K562 (cell line): ENCODE results near the gene TJAP1. TPM values are rescaled to one million over a fixed set of nuclear protein-coding genes. Genes with fewer than 3 reads are reported as not detected.
A peak's percentile ranks its signal among the peaks of the same experiment; 100 is the strongest.

Experiments
- ATAC-seq: fragments of 200-7000 bp; cut with Tn5 transposase; 3 replicates; pipeline ENCODE4 v1.9.1; 2020; ENCODE audit warnings: moderate library complexity
- BruUV-seq: library from RNA; stranded (reverse); fragments of 400-500 nt; replicated peaks from 2 replicates; lab custom pipeline; 2021; lab: Mats Ljungman, UMichigan
- CTCF ChIA-PET: fragments of 300-600 bp; formaldehyde crosslinking; extraction: SDS; loops from one replicate; lab custom pipeline; 2021; ENCODE audit warnings: low intra/inter-chr PET ratio; lab: Yijun Ruan, JAX
- POLR2A ChIA-PET: fragments of 300-600, 350-650 bp; sonication (Branson Sonifier 250); formaldehyde crosslinking; extraction: SDS; loops from one replicate; lab custom pipeline; 2021; ENCODE audit warnings: antibody characterized with exemption, inconsistent platforms; lab: Yijun Ruan, JAX
- DNase-seq, 4 experiments: peaks; one replicate each; pipeline versions ENCODE4 v3.0.0 to v3.0.0-alpha.2; 2011 to 2018; ENCODE audit warnings: low spot score in 3 of 4, mixed read lengths in 3 of 4; ENCODE audit errors: extremely low read depth in 1 of 4
- FAIRE-seq: peaks from 2 replicates; lab custom pipeline; 2011; peaks lifted over from hg19 to GRCh38; lab: Jason Lieb, UNC
- H2AFZ ChIP-seq: 2 replicates; pipeline ENCODE4 v1.6.0; 2011; ENCODE audit warnings: low read depth, low read length, control low read depth, inconsistent platforms
- H3K27ac ChIP-seq: fragments of 200-600 bp; 3 replicates; pipeline ENCODE4 v1.8.0; 2011; ENCODE audit warnings: low read depth, mild to moderate bottlenecking, control low read depth, inconsistent platforms, low read length, moderate library complexity, mixed read lengths; ENCODE audit errors: extremely low read depth
- H3K27me3 ChIP-seq, 2 experiments: fragments of 300-600 bp in 1 of 2; 2 replicates in 1 of 2; 3 replicates in 1 of 2; pipeline versions ENCODE4 v1.6.0 to v1.8.0; 2011; ENCODE audit warnings: inconsistent platforms in 2 of 2, low read length in 2 of 2, mild to moderate bottlenecking in 1 of 2, mixed read lengths in 1 of 2, moderate library complexity in 1 of 2; ENCODE audit not compliant: control insufficient read depth in 2 of 2, insufficient read depth in 2 of 2
- H3K36me3 ChIP-seq: fragments of 300-600 bp; 3 replicates; pipeline ENCODE4 v1.8.0; 2011; ENCODE audit warnings: mild to moderate bottlenecking, low read length, inconsistent platforms; ENCODE audit not compliant: control insufficient read depth, insufficient read depth
- H3K4me1 ChIP-seq, 2 experiments: fragments of 200-600 bp in 1 of 2; replicated peaks in 1 of 2; 2 replicates in 1 of 2; 3 replicates in 1 of 2; pipeline versions ENCODE4 v1.5.1 to v1.8.0; 2011; ENCODE audit warnings: inconsistent platforms in 2 of 2, low read length in 2 of 2, mild to moderate bottlenecking in 1 of 2, mixed read lengths in 1 of 2, moderate library complexity in 1 of 2; ENCODE audit not compliant: control insufficient read depth in 2 of 2, insufficient read depth in 2 of 2
- H3K4me2 ChIP-seq: 2 replicates; pipeline ENCODE4 v1.6.1; 2011; ENCODE audit warnings: low read length, control low read depth, inconsistent platforms, mixed read lengths; ENCODE audit not compliant: insufficient read depth
- H3K4me3 ChIP-seq: fragments of 200-600 bp; sonication (generic), shearing (Covaris generic); 2 replicates; pipeline ENCODE4 v1.5.1; 2016; ENCODE audit warnings: control low read depth, inconsistent platforms
- H3K79me2 ChIP-seq: fragments of 200-600 bp; 3 replicates; pipeline ENCODE4 v1.8.0; 2011; ENCODE audit warnings: low read length, inconsistent platforms; ENCODE audit not compliant: control insufficient read depth, insufficient read depth
- H3K9ac ChIP-seq, 2 experiments: 2 replicates each; pipeline versions ENCODE4 v1.6.0 to v1.6.1; 2011; ENCODE audit warnings: low read depth in 2 of 2, low read length in 2 of 2, control low read depth in 1 of 2, inconsistent platforms in 1 of 2, mild to moderate bottlenecking in 1 of 2, mixed read lengths in 1 of 2; ENCODE audit not compliant: insufficient read depth in 1 of 2
- H3K9me1 ChIP-seq: one replicate; pipeline ENCODE4 v1.6.0; 2011; ENCODE audit warnings: inconsistent platforms, mild to moderate bottlenecking, low read length, moderate library complexity; ENCODE audit not compliant: control insufficient read depth, insufficient read depth
- H3K9me3 ChIP-seq: replicated peaks from 2 replicates; pipeline ENCODE4 v1.5.1; 2011; ENCODE audit warnings: low read depth, low read length, inconsistent platforms; ENCODE audit not compliant: control insufficient read depth, insufficient read depth
- H4K20me1 ChIP-seq: replicated peaks from 2 replicates; pipeline ENCODE4 v1.6.1; 2011; ENCODE audit warnings: low read length, inconsistent platforms, mixed read lengths; ENCODE audit not compliant: control insufficient read depth, insufficient read depth
- ELF2 ChIP-seq: fragments of 250-450 bp; sonication (Bioruptor Pico); IDR thresholded peaks from 2 replicates; pipeline ENCODE4 v1.5.0; 2021; ENCODE audit warnings: mild to moderate bottlenecking
- HMGN3 ChIP-seq: IDR thresholded peaks from 2 replicates; pipeline ENCODE4 v1.6.1; 2011; ENCODE audit warnings: borderline replicate concordance, low read depth, mild to moderate bottlenecking, mixed read lengths, low read length; ENCODE audit not compliant: insufficient read length; ENCODE audit errors: extremely low read depth
- HNRNPUL1 ChIP-seq: fragments of 200-400 bp; formaldehyde crosslinking; IDR thresholded peaks from 2 replicates; pipeline ENCODE4 v1.6.1; 2017; ENCODE audit warnings: low read length
- KDM1A ChIP-seq, 2 experiments: fragments of 450-650 bp; IDR thresholded peaks; 2 replicates each; pipeline ENCODE4 v1.6.1; 2016; ENCODE audit warnings: mild to moderate bottlenecking in 2 of 2
- PATZ1 ChIP-seq: fragments of 250-450 bp; sonication (Bioruptor Pico); IDR thresholded peaks from 2 replicates; pipeline ENCODE4 v1.5.0; 2020; ENCODE audit warnings: mild to moderate bottlenecking, borderline replicate concordance
- POLR2A ChIP-seq: fragments of 450-650 bp; conservative IDR thresholded peaks from 2 replicates; pipeline ENCODE4 v1.6.1; 2016
- PTBP1 ChIP-seq: fragments of 200-400 bp; formaldehyde crosslinking; IDR thresholded peaks from 2 replicates; pipeline ENCODE4 v1.6.1; 2017; ENCODE audit warnings: low read depth, low read length
- SRF ChIP-seq, 2 experiments: fragments of 250-450, 450-650 bp in 1 of 2; sonication (Bioruptor Pico) in 1 of 2; sonication (generic) in 1 of 2; formaldehyde crosslinking; IDR thresholded peaks; 2 replicates each; pipeline versions ENCODE4 v1.5.0 to v1.5.1; 2020 to 2022; ENCODE audit warnings: mild to moderate bottlenecking in 1 of 2, missing genetic modification reagents in 1 of 2
- THRAP3 ChIP-seq: fragments of 450-650 bp; IDR thresholded peaks from 2 replicates; pipeline ENCODE4 v1.6.1; 2016; ENCODE audit warnings: mild to moderate bottlenecking, inconsistent platforms, borderline replicate concordance
- ZNF274 ChIP-seq: IDR thresholded peaks from 2 replicates; pipeline ENCODE4 v1.6.1; 2011; ENCODE audit warnings: low read depth, mild to moderate bottlenecking, low read length, moderate library complexity, borderline replicate concordance
- ZNF695 ChIP-seq: fragments of 450-650 bp; formaldehyde crosslinking; IDR thresholded peaks from 2 replicates; pipeline ENCODE4 v1.4.0; 2020; ENCODE audit warnings: mild to moderate bottlenecking, moderate library complexity
- ZNF699 ChIP-seq: fragments of 250-450 bp; sonication (Bioruptor Pico); IDR thresholded peaks from 2 replicates; pipeline ENCODE4 v1.8.0; 2021; ENCODE audit warnings: mild to moderate bottlenecking, moderate library complexity; ENCODE audit not compliant: insufficient replicate concordance
- WGBS: fragments of 100-300 bp; shearing (Covaris generic); methylation state at CpG from one replicate; pipeline ENCODE4 v1.1.6; 2016; ENCODE audit warnings: low coverage, mixed read lengths; ENCODE audit not compliant: insufficient coverage; ENCODE audit errors: missing lambda C conversion rate; 5-methylcytosine and 5-hydroxymethylcytosine counted together
- in situ Hi-C: fragments of 300-500 bp; cut with MboI; formaldehyde crosslinking; loops from 4 replicates; pipeline ENCODE4 v1.15.0; 2018; ENCODE audit warnings: inconsistent platforms, mixed read lengths
- intact Hi-C: fragments of 100-400 bp; cut with micrococcal nuclease; formaldehyde crosslinking; loops from 2 replicates; pipeline ENCODE4 v1.14.2; 2022
- polyA plus RNA-seq, 8 experiments: library from polyadenylated mRNA; depleted of rRNA in 4 of 8; stranded (reverse) in 5 of 8; unstranded in 3 of 8; fragments of >200 nt; fragmentation: Nextera tagmentation in 2 of 8; fragmentation: Illumina TruSeq in 1 of 8; extraction: Ambion mirVana in 2 of 8; extraction: Trizol in 1 of 8; gene quantifications; 2 replicates each; pipeline versions ENCODE4 v1.2.1 to v1.2.3, GENCODE V29; 2011 to 2014; ENCODE audit warnings: inconsistent platforms in 1 of 8, missing spikeins in 1 of 8
- total RNA-seq, 7 experiments: library from RNA; depleted of rRNA in 6 of 7; stranded (reverse); fragments of >200 nt in 6 of 7; fragmentation: Illumina TruSeq in 2 of 7; extraction: Trizol in 2 of 7; gene quantifications; 2 replicates each; pipeline versions ENCODE4 v1.2.1 to v1.2.3, GENCODE V29; 2011 to 2021; ENCODE audit warnings: low replicate concordance in 1 of 7
- TF ChIP-seq, protein P1 (sequence below): fragments of 200-800 bp; sonication (Bioruptor generic); IDR thresholded peaks from 2 replicates; pipeline ENCODE4 v1.6.1; 2017; ENCODE audit warnings: missing genetic modification characterization, missing compliant biosample characterization

TJAP1 gene
- total and polyA plus RNA-seq, 9 of the 15 experiments (the other 6 are each of a cell fraction or from before 2014, with no cell fraction given), result 0.06 to 35.8 (median 16.2) TPM

DNA sequence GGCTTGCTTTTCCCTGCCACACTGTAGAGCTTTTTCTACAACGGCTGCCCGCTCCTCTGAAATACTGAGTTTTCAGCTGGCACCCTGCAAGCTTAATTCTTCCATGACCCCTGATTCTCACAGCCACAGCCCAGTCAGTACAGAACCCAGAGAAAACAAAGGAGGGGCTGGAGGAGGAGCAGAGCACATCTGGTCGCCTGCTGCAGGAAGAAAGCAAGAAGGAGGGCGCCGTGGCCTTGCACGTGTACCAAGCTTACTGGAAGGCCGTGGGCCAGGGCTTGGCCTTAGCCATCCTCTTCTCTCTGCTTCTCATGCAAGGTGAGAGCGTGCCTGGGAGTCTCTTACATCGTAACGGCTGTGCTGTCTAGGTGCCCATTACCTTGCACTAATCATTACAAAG, 33.3 kb upstream of the TJAP1 start:
- TF ChIP-seq ZNF699 (CRISPR knock-in tag) (no peak), POLR2A (no peak), KDM1A (IDR thresholded peaks at IDR 0.05) (no peak), ELF2 (CRISPR knock-in tag) (no peak), SRF (CRISPR knock-in tag; IDR thresholded peaks at IDR 0.05) (no peak), HNRNPUL1 (no peak), PATZ1 (no peak), ZNF274 (no peak), THRAP3 (no peak), ZNF695 (CRISPR knock-in tag) (no peak), PTBP1 (no peak), HMGN3 (no peak)
- TF ChIP-seq, protein P1, sequence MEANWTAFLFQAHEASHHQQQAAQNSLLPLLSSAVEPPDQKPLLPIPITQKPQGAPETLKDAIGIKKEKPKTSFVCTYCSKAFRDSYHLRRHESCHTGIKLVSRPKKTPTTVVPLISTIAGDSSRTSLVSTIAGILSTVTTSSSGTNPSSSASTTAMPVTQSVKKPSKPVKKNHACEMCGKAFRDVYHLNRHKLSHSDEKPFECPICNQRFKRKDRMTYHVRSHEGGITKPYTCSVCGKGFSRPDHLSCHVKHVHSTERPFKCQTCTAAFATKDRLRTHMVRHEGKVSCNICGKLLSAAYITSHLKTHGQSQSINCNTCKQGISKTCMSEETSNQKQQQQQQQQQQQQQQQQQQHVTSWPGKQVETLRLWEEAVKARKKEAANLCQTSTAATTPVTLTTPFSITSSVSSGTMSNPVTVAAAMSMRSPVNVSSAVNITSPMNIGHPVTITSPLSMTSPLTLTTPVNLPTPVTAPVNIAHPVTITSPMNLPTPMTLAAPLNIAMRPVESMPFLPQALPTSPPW (CRISPR knock-in tag), result no peak

More for the DNA sequence above, 33.3 kb upstream of the TJAP1 start:
- Histone ChIP-seq H4K20me1 (no peaks in the 10 kb centered on the region), H3K4me1 (peaks cover 0 to 6% of the 10 kb centered on the region in 2 experiments; a peak in 1 of 5 replicates), H2AFZ (no peak overlapping the region), H3K9me1 (no peaks in the 10 kb centered on the region), H3K27me3 (no peaks in the 10 kb centered on the region), H3K9ac (peak overlapping the region in 1 of 2 experiments; percentile 21; a peak in 1 of 4 replicates), H3K4me2 (no peak overlapping the region), H3K4me3 (no peak overlapping the region), H3K9me3 (no peaks in the 10 kb centered on the region), H3K27ac (no peak overlapping the region), H3K36me3 (peaks cover 36% of the 10 kb centered on the region; the same call in 1 of the 3 replicates), H3K79me2 (no peaks in the 10 kb centered on the region)
- CTCF ChIA-PET, result no interaction called here
- ATAC-seq, result no peak
- 73% methylated on average over 10 of the region's 10 CpGs for WGBS
- DNase-seq, result no peak
- no peak for FAIRE-seq
- in situ Hi-C loops (no loop called here), intact Hi-C loops (no loop called here)
- POLR2A ChIA-PET, result interaction anchor here (0.6 to 3.3 kb wide), 7 partner anchors 9 to 849 kb away, joined by 3 to 16 read pairs (median 3); no protein-coding TSS in a partner anchor
- BruUV-seq, result no TSS peak
